Erythroblast (primary cell): ENCODE data around the gene BCHE.
"Not testable (repeated sequence)": the region's sequence is repeated elsewhere in the genome, so short reads cannot be mapped to it uniquely, and the experiment has no call there.

Source experiments
- DNase-seq, 2 experiments: peaks; one replicate each; lab custom pipeline; 2025; lab: John Stamatoyannopoulos, UW
- GATA1 ChIP-seq: IDR thresholded peaks from 2 replicates; pipeline ENCODE4 v1.6.1; 2011; ENCODE audit warnings: low read depth, mild to moderate bottlenecking, control low read depth, low read length, moderate library complexity
- POLR2A ChIP-seq: IDR thresholded peaks from 2 replicates; pipeline ENCODE4 v1.6.1; 2011; ENCODE audit warnings: mild to moderate bottlenecking, low read length

The BCHE gene

GRCh38 chr3:165846056-165846455, 8.8 kb upstream of the BCHE start:
- no peak for DNase-seq
- TF ChIP-seq POLR2A (no peak), GATA1 (no peak)

- no peak for TF ChIP-seq POLR2A
- no peak for TF ChIP-seq GATA1
- no peak for DNase-seq
Measured at GRCh38 chr3:165839296-165840076, 2.3 kb upstream of the BCHE start.

- DNase-seq, result no peak
- TF ChIP-seq GATA1 (no peak), POLR2A (no peak)
Measured at GRCh38 chr3:165837801-165838200, 578 bp upstream of the BCHE start.

GRCh38 chr3:165835431-165835830, 1.8 kb downstream of the BCHE start:
- no peak for DNase-seq
- TF ChIP-seq GATA1 (no peak), POLR2A (no peak)

- TF ChIP-seq POLR2A (no peak), GATA1 (no peak)
Measured at GRCh38 chr3:165830746-165831145, 6.5 kb downstream of the BCHE start.

GRCh38 chr3:165827883-165828282, 9.3 kb downstream of the BCHE start:
- DNase-seq, result no peak

More at GRCh38 chr3:165830746-165831145, 6.5 kb downstream of the BCHE start:
- DNase-seq, result no peak

GRCh38 chr3:165827233-165827632, 10.0 kb downstream of the BCHE start:
- no peak for DNase-seq
- no peak for TF ChIP-seq GATA1
- no peak for TF ChIP-seq POLR2A

More at GRCh38 chr3:165827883-165828282, 9.3 kb downstream of the BCHE start:
- TF ChIP-seq GATA1, result no peak
- no peak for TF ChIP-seq POLR2A

GRCh38 chr3:165820671-165821123, 16.5 kb downstream of the BCHE start:
- DNase-seq, result no peak
- TF ChIP-seq POLR2A (no peak), GATA1 (no peak)

GRCh38 chr3:165817160-165817709, 20.0 kb downstream of the BCHE start:
- TF ChIP-seq GATA1, result no peak
- TF ChIP-seq POLR2A, result no peak
- no peak for DNase-seq

- DNase-seq, result no peak
- TF ChIP-seq POLR2A, result no peak
- no peak for TF ChIP-seq GATA1
Measured at GRCh38 chr3:165816209-165816608, 21.0 kb downstream of the BCHE start.

GRCh38 chr3:165815682-165816081, 21.5 kb downstream of the BCHE start:
- TF ChIP-seq GATA1 (no peak), POLR2A (no peak)

GRCh38 chr3:165814380-165814779, 22.8 kb downstream of the BCHE start:
- DNase-seq, result no peak
- TF ChIP-seq POLR2A (no peak), GATA1 (no peak)

More at GRCh38 chr3:165815682-165816081, 21.5 kb downstream of the BCHE start:
- DNase-seq, result no peak

GRCh38 chr3:165807937-165808336, 29.3 kb downstream of the BCHE start:
- not testable (repeated sequence) for DNase-seq

GRCh38 chr3:165805946-165806561, 31.2 kb downstream of the BCHE start:
- DNase-seq, result no peak
- no peak for TF ChIP-seq POLR2A
- no peak for TF ChIP-seq GATA1
